ENCODE measurements around the gene AOAH.

GRCh38 chr7:36762394-36762793, 38.1 kb upstream of the AOAH start:
- TF ChIP-seq CTCF (conservative IDR thresholded peaks at IDR 0.05; ENCODE audit: low read length), result no peak
- TF ChIP-seq EZH2phosphoT487 (IDR thresholded peaks at IDR 0.05; ENCODE audit: borderline replicate concordance), result no peak

All from Loucy (cell line).